HEK293 (cell line): Measurements from ENCODE around the gene LGALS3BP.

Experiments used
- ATF2 ChIP-seq: fragments of 450-650 bp; formaldehyde crosslinking; IDR thresholded peaks from 2 replicates; pipeline ENCODE4 v1.5.1; 2016; ENCODE audit warnings: missing biosample characterization, missing genetic modification characterization, low read depth
- EGR2 ChIP-seq: fragments of 450-650 bp; formaldehyde crosslinking; IDR thresholded peaks from 2 replicates; pipeline ENCODE4 v1.5.1; 2016; ENCODE audit warnings: low read depth, missing biosample characterization, missing genetic modification characterization
- GLI4 ChIP-seq: fragments of 450-650 bp; formaldehyde crosslinking; IDR thresholded peaks from 2 replicates; pipeline ENCODE4 v1.5.1; 2016; ENCODE audit warnings: missing biosample characterization, missing genetic modification characterization
- GLIS1 ChIP-seq: fragments of 450-650 bp; formaldehyde crosslinking; IDR thresholded peaks from 2 replicates; pipeline ENCODE4 v1.5.1; 2016; ENCODE audit warnings: missing biosample characterization, missing genetic modification characterization
- IKZF3 ChIP-seq: fragments of 450-650 bp; IDR thresholded peaks from 2 replicates; pipeline ENCODE4 v1.5.0; 2018; ENCODE audit warnings: missing biosample characterization, mild to moderate bottlenecking, missing genetic modification characterization, moderate library complexity
- PATZ1 ChIP-seq: fragments of 450-650 bp; formaldehyde crosslinking; IDR thresholded peaks from 2 replicates; pipeline ENCODE4 v1.5.1; 2016; ENCODE audit warnings: missing biosample characterization, missing genetic modification characterization
- REPIN1 ChIP-seq: fragments of 450-650 bp; formaldehyde crosslinking; IDR thresholded peaks from 2 replicates; pipeline ENCODE4 v1.5.1; 2017; ENCODE audit warnings: missing biosample characterization, missing genetic modification characterization, low read depth
- SP3 ChIP-seq: fragments of 450-650 bp; formaldehyde crosslinking; IDR thresholded peaks from 2 replicates; pipeline ENCODE4 v1.5.1; 2016; ENCODE audit warnings: missing biosample characterization, missing genetic modification characterization
- ZBTB11 ChIP-seq: fragments of 450-650 bp; formaldehyde crosslinking; conservative IDR thresholded peaks from 2 replicates; pipeline ENCODE4 v1.5.1; 2016; ENCODE audit warnings: low read depth, missing biosample characterization, missing genetic modification characterization
- ZBTB48 ChIP-seq: fragments of 450-650 bp; formaldehyde crosslinking; IDR thresholded peaks from 2 replicates; pipeline ENCODE4 v1.5.1; 2016; ENCODE audit warnings: missing biosample characterization, missing genetic modification characterization
- ZBTB7A ChIP-seq: fragments of 450-650 bp; formaldehyde crosslinking; IDR thresholded peaks from 2 replicates; pipeline ENCODE4 v1.5.1; 2016; ENCODE audit warnings: low read depth, missing biosample characterization, missing genetic modification characterization
- ZNF280D ChIP-seq: fragments of 450-650 bp; formaldehyde crosslinking; IDR thresholded peaks from 2 replicates; pipeline ENCODE4 v1.5.1; 2016; ENCODE audit warnings: missing biosample characterization, missing genetic modification characterization
- ZNF362 ChIP-seq: fragments of 450-650 bp; formaldehyde crosslinking; IDR thresholded peaks from 2 replicates; pipeline ENCODE4 v1.5.1; 2016; ENCODE audit warnings: missing biosample characterization, missing genetic modification characterization
- ZNF426 ChIP-seq: fragments of 450-650 bp; formaldehyde crosslinking; IDR thresholded peaks from 2 replicates; pipeline ENCODE4 v1.5.1; 2017; ENCODE audit warnings: missing biosample characterization, missing genetic modification characterization, mild to moderate bottlenecking, inconsistent platforms, moderate library complexity
- ZNF600 ChIP-seq: fragments of 450-650 bp; formaldehyde crosslinking; IDR thresholded peaks from 2 replicates; pipeline ENCODE4 v1.5.1; 2016; ENCODE audit warnings: missing biosample characterization, missing genetic modification characterization
- ZNF660 ChIP-seq: fragments of 450-650 bp; IDR thresholded peaks from 2 replicates; pipeline ENCODE4 v1.5.1; 2018; ENCODE audit warnings: missing biosample characterization, mild to moderate bottlenecking, missing genetic modification characterization
- ZSCAN18 ChIP-seq: fragments of 450-650 bp; formaldehyde crosslinking; IDR thresholded peaks from 2 replicates; pipeline ENCODE4 v1.5.1; 2016; ENCODE audit warnings: missing biosample characterization, missing genetic modification characterization

LGALS3BP gene

GRCh38 chr17:79005063-79005861 lies 25.5 kb upstream of the LGALS3BP start (continued):
- TF ChIP-seq PATZ1 (tag by site-specific recombination) (peak; percentile 31; the same call in 1 of the 2 replicates), ATF2 (tag by site-specific recombination) (no peak), ZNF600 (peak; percentile 95), REPIN1 (tag by site-specific recombination) (no peak), SP3 (tag by site-specific recombination) (peak; percentile 5; the same call in 1 of the 2 replicates), ZNF362 (tag by site-specific recombination) (no peak), EGR2 (tag by site-specific recombination) (no peak), ZBTB7A (no peak), ZBTB48 (peak; percentile 99), GLIS1 (tag by site-specific recombination) (peak; percentile 61), ZBTB11 (tag by site-specific recombination) (no peak), ZSCAN18 (tag by site-specific recombination) (no peak), ZNF280D (tag by site-specific recombination) (no peak), IKZF3 (tag by site-specific recombination) (peak; percentile 53; the same call in 1 of the 2 replicates), ZNF660 (no peak), ZNF426 (tag by site-specific recombination) (no peak), GLI4 (tag by site-specific recombination) (no peak)
